Effector CD8-positive, alpha-beta T cell (primary cell): ENCODE measurements around the gene GRIA1.

Experiments
- DNase-seq: peaks from one replicate; lab custom pipeline; 2025; lab: John Stamatoyannopoulos, UW

Gene GRIA1

GRCh38 chr5:153610811-153611210, 120.3 kb downstream of the GRIA1 start:
- DNase-seq, result no peak

GRCh38 chr5:153613144-153613543, 122.7 kb downstream of the GRIA1 start:
- no peak for DNase-seq

GRCh38 chr5:153613672-153614071, 123.2 kb downstream of the GRIA1 start:
- DNase-seq, result no peak

GRCh38 chr5:153617190-153617589, 126.7 kb downstream of the GRIA1 start:
- DNase-seq, result no peak

GRCh38 chr5:153618307-153618706, 127.8 kb downstream of the GRIA1 start:
- no peak for DNase-seq

- no peak for DNase-seq
Observed at GRCh38 chr5:153618867-153619266, 128.4 kb downstream of the GRIA1 start.

GRCh38 chr5:153619771-153620170, 129.3 kb downstream of the GRIA1 start:
- no peak for DNase-seq

- DNase-seq, result no peak
Observed at GRCh38 chr5:153623124-153623523, 132.7 kb downstream of the GRIA1 start.

GRCh38 chr5:153623751-153624450, 133.4 kb downstream of the GRIA1 start:
- no peak for DNase-seq

GRCh38 chr5:153624451-153624765, 133.9 kb downstream of the GRIA1 start:
- no peak for DNase-seq

GRCh38 chr5:153625826-153626354, 135.4 kb downstream of the GRIA1 start:
- DNase-seq, result no peak

- DNase-seq, result no peak
Observed at GRCh38 chr5:153626836-153627235, 136.4 kb downstream of the GRIA1 start.

- no peak for DNase-seq
Observed at GRCh38 chr5:153629027-153629895, 138.8 kb downstream of the GRIA1 start.

- no peak for DNase-seq
Observed at GRCh38 chr5:153630546-153630945, 140.1 kb downstream of the GRIA1 start.

GRCh38 chr5:153632748-153633290, 142.3 kb downstream of the GRIA1 start:
- DNase-seq, result no peak

GRCh38 chr5:153636670-153637451, 146.4 kb downstream of the GRIA1 start:
- DNase-seq, result no peak

- no peak for DNase-seq
Observed at GRCh38 chr5:153640293-153640692, 149.8 kb downstream of the GRIA1 start.

- DNase-seq, result no peak
Observed at GRCh38 chr5:153641183-153641688, 150.8 kb downstream of the GRIA1 start.

GRCh38 chr5:153654504-153655200, 164.2 kb downstream of the GRIA1 start:
- DNase-seq, result no peak

GRCh38 chr5:153655201-153655510, 164.7 kb downstream of the GRIA1 start:
- DNase-seq, result no peak

GRCh38 chr5:153658149-153658548, 167.7 kb downstream of the GRIA1 start:
- DNase-seq, result no peak
